ENCODE results near the gene NALF2.

The NALF2 gene

GRCh38 chrX:69503782-69504625 is at the start of gene NALF2:
Gene NALF2, plus strand, starts transcription at chrX:69504326. Its CDS starts 957 bp downstream, at chrX:69505283.
- DNase-seq (ENCODE audit: low read depth in 4 of 4, low spot score in 1 of 4): peak in 1 of 4 experiments; percentile 16

DNA sequence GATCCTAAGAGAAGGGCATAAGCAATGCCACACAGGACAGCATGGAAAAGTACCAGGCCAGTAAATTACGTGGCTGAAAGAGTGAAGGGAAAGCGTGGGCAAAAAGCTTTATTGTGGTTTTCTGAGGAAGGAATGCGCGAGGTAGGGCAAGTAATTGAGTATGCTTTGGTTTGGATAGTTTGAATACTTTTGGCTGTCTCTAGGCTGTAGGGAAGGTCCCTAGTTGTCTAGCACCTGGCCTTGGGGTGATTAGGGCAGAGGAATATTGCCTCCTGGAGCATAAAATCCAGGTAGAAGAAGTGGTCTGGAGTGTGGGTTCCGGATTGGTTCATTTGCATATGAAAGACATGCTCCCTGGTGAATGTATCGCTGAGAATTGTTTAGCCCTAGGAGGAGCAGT is 46.4 kb upstream of the NALF2 start:
- no peak for DNase-seq (ENCODE audit: low read depth in 4 of 4, low spot score in 1 of 4)

GRCh38 chrX:69466546-69466945 is 37.6 kb upstream of the NALF2 start:
- no peak for DNase-seq (ENCODE audit: low read depth in 4 of 4, low spot score in 1 of 4)

GRCh38 chrX:69469975-69470374 is 34.2 kb upstream of the NALF2 start:
- no peak for DNase-seq (ENCODE audit: low read depth in 4 of 4, low spot score in 1 of 4)

- no peak for DNase-seq (ENCODE audit: low read depth in 4 of 4, low spot score in 1 of 4)
Measured at GRCh38 chrX:69489625-69490024, 14.5 kb upstream of the NALF2 start.

DNA sequence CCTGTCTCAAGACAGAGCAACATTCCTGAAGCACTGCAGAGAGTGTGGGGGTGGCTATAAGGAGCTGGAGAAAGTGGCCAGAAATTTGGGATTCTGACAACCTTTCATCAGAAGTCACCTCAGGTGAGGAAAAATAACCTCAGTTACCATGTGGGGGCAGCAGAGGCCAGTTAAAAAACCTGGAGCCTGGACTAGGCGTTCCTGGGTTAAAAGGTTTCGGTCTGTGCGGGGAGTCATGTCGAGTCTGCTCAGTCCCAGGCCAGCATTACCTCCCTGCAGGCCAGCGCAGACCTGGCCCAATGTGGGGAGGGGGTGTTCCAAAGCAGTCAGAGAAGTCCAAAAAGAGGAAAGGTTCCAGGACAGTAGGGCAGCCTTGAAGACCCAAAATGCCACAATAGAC is 10.9 kb upstream of the NALF2 start:
- DNase-seq (ENCODE audit: low read depth in 4 of 4, low spot score in 1 of 4): peak in 1 of 4 experiments; percentile 13

- no peak for DNase-seq (ENCODE audit: low read depth in 4 of 4, low spot score in 1 of 4)
Measured at GRCh38 chrX:69493766-69494165, 10.4 kb upstream of the NALF2 start.

- no peak for DNase-seq (ENCODE audit: low read depth in 4 of 4, low spot score in 1 of 4)
Measured at GRCh38 chrX:69496183-69496582, 7.9 kb upstream of the NALF2 start.

- DNase-seq (ENCODE audit: low read depth in 4 of 4, low spot score in 1 of 4): no peak
Measured at GRCh38 chrX:69501429-69501828, 2.7 kb upstream of the NALF2 start.

GRCh38 chrX:69503228-69503781 is 821 bp upstream of the NALF2 start:
- DNase-seq (ENCODE audit: low read depth in 4 of 4, low spot score in 1 of 4): no peak

DNA sequence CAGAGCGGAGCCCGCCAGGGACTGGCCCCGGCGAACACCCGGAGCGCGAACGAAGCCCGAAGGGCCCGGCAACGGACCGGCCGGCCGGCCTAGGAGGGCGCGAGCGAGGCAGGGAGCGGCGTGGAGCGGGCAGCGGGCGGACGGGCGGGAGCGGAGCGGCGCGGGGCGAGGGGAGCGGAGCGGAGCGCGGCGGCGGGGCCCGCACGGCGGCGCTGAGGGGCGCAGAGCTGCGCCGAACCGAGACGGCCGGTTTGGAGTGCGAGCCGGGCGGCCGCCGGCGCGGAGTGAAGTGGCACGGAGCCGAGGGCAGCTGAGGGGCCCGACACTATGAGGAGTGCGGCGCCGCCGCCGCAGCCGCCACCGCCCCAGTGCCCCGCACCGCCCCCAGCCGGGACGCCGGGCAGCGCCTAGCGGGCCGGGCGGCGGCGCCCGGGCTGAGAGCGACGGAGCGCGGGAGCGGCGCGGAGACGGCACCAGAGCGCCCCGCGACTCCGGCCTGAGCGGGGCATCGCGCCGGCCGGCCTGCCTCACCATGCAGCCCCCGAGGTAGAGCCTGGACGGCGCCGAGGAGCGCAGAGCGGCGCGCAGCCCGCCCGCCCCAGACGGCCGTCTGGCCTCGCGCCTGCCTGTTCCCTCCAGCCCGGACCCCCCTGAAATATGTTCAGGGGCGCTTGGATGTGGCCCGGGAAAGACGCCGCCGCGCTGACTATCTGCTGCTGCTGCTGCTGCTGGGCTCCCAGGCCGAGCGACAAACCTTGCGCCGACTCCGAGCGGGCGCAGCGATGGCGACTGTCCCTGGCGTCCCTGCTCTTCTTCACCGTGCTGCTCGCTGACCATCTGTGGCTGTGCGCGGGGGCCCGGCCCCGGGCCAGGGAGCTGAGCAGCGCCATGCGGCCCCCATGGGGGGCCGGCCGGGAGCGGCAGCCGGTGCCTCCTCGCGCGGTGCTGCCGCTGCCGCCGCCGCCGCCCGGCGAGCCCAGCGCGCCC is 793 bp downstream of the NALF2 start:
- no peak for DNase-seq (ENCODE audit: low read depth in 4 of 4, low spot score in 1 of 4)

- no peak for DNase-seq (ENCODE audit: low read depth in 4 of 4, low spot score in 1 of 4)
Measured at GRCh38 chrX:69505772-69506616, 1.9 kb downstream of the NALF2 start.

GRCh38 chrX:69506617-69507499 is 2.7 kb downstream of the NALF2 start:
- DNase-seq (ENCODE audit: low read depth in 4 of 4, low spot score in 1 of 4): no peak

DNA sequence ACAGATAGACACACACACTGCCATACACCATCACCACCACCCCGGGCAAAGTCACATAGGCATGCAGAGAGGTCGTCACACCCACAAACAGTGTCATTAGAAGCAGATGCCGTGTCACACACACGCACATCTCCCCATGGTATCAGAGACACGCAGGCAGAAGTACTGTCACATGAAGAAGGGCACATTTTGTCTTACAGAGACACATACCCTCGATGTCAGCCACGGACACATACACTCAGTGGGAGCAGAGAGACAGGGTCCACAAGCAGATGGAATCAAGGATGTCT is 3.3 kb downstream of the NALF2 start:
- no peak for DNase-seq (ENCODE audit: low read depth in 4 of 4, low spot score in 1 of 4)

DNA sequence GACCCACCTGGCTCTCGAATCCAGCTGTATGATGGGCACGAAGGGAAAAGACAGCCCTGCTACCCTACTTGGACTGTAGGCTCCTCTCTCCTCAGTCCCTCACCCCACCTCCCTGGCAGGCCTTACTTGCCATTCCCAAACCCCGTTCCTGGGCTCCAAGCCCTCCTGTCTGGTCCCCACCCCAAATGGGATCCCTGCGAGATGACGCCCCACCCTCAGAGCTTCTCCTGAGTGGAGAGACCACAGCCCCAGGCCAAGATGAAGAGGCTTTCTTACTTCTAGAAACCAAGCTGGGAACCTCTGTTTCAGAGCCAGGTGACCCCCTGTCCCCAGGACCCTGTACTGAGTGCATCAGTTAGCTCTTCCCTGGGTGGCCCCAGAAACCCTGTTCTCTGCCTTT is 4.5 kb downstream of the NALF2 start:
- DNase-seq (ENCODE audit: low read depth in 4 of 4, low spot score in 1 of 4): no peak

GRCh38 chrX:69510137-69510715 is 6.1 kb downstream of the NALF2 start:
- no peak for DNase-seq (ENCODE audit: low read depth in 4 of 4, low spot score in 1 of 4)

DNA sequence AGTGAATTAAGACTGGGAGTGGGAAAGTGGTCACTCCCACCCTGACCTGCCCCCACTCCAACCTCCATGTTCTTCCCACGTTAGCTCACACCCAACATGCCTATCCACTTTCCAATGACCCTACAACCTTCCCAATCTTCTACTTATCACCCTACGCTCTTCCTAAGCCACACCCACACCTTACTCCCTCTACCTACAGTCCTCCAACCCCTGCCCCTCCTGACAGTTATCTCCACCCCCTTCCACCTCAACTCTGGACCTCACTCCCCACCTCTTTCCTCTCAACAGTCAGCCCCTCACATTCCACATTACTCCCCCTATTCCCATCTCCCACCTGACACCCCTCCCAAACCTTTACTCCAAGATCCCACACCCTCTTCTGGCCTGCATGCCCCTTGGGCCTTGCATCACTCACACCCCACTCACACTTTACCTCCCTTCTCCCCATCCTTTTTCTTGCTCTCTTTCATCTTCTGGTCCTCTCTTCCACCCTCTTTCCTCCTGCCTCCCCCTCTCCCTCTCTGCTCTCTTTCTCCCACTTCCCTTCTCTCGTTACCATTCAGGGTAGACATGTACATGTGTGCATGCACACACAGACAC is 6.9 kb downstream of the NALF2 start:
- no peak for DNase-seq (ENCODE audit: low read depth in 4 of 4, low spot score in 1 of 4)

GRCh38 chrX:69522052-69522451 is 17.9 kb downstream of the NALF2 start:
- DNase-seq (ENCODE audit: low read depth in 4 of 4, low spot score in 1 of 4): no peak

- DNase-seq (ENCODE audit: low read depth in 4 of 4, low spot score in 1 of 4): no peak
Measured at GRCh38 chrX:69523314-69523713, 19.2 kb downstream of the NALF2 start.

All from stimulated activated CD4-positive, alpha-beta T cell treated with anti-CD3 and anti-CD28 coated beads, Interleukin-1b, Interleukin-23, amount 100 ng/mL, for 24 hours (primary cell).